Stomach (tissue), 4 donors: Measurements from ENCODE around the gene ADGRL2.

Experiments
- EP300 ChIP-seq: sonication (generic); formaldehyde crosslinking; IDR thresholded peaks from one replicate; pipeline ENCODE4 v1.6.1; 2017; ENCODE audit warnings: antibody characterized with exemption
- POLR2AphosphoS5 ChIP-seq, 3 donors: sonication (generic); formaldehyde crosslinking; IDR thresholded peaks; one replicate each; pipeline ENCODE4 v1.6.1; 2016; ENCODE audit warnings: antibody characterized with exemption in 3 of 3
- TF ChIP-seq, protein P1 (sequence below), 7 experiments: fragments of 450-650 bp in 4 of 7; fragments of 200-600 bp in 3 of 7; sonication (generic) in 3 of 7; IDR thresholded peaks; one replicate each; pipeline ENCODE4 v1.5.1; 2016 to 2019; ENCODE audit warnings: antibody characterized with exemption in 7 of 7, control low read depth in 2 of 7, mild to moderate bottlenecking in 1 of 7

- TF ChIP-seq, protein P1, sequence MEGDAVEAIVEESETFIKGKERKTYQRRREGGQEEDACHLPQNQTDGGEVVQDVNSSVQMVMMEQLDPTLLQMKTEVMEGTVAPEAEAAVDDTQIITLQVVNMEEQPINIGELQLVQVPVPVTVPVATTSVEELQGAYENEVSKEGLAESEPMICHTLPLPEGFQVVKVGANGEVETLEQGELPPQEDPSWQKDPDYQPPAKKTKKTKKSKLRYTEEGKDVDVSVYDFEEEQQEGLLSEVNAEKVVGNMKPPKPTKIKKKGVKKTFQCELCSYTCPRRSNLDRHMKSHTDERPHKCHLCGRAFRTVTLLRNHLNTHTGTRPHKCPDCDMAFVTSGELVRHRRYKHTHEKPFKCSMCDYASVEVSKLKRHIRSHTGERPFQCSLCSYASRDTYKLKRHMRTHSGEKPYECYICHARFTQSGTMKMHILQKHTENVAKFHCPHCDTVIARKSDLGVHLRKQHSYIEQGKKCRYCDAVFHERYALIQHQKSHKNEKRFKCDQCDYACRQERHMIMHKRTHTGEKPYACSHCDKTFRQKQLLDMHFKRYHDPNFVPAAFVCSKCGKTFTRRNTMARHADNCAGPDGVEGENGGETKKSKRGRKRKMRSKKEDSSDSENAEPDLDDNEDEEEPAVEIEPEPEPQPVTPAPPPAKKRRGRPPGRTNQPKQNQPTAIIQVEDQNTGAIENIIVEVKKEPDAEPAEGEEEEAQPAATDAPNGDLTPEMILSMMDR (IDR thresholded peaks at IDR 0.05) = no peak
- TF ChIP-seq EP300 (no peak), POLR2AphosphoS5 (IDR thresholded peaks at IDR 0.05) (no peak)
These were observed 31.8 kb downstream of the ADGRL2 start for GRCh38 chr1:81832573-81832972.
